ENCODE measurements around the gene PLEKHG2. TPM values are rescaled to one million over a fixed set of nuclear protein-coding genes. Genes with fewer than 3 reads are reported as not detected.

The PLEKHG2 gene
- total and polyA plus RNA-seq, 9 of the 15 experiments (the other 6 are each of a cell fraction or from before 2014, with no cell fraction given) = 0.98 to 45.7 (median 9.8) TPM

GRCh38 chr19:39390751-39391437 lies 21.6 kb upstream of the PLEKHG2 start, which contains the start of the genes MED29 and PAF1 (continued):
- TF ChIP-seq CUX1 (CRISPR knock-in tag; IDR thresholded peaks at IDR 0.05) = no peak
- no peak for TF ChIP-seq ZFP30 (CRISPR knock-in tag; IDR thresholded peaks at IDR 0.05; ENCODE audit: borderline replicate concordance)
- no peak for TF ChIP-seq RFX7 (CRISPR knock-in tag; IDR thresholded peaks at IDR 0.05)
- TF ChIP-seq ZNF76 (CRISPR knock-in tag; IDR thresholded peaks at IDR 0.05; ENCODE audit: borderline replicate concordance) = no peak
- TF ChIP-seq SMAD3 (CRISPR knock-in tag; conservative IDR thresholded peaks at IDR 0.05) = no peak
- peak; percentile 70 for TF ChIP-seq MAX (CRISPR knock-in tag; IDR thresholded peaks at IDR 0.05)
- no peak for TF ChIP-seq ARHGAP35 (IDR thresholded peaks at IDR 0.05; ENCODE audit: partially characterized antibody)
- no peak for TF ChIP-seq ILK (tag; IDR thresholded peaks at IDR 0.05; ENCODE audit: borderline replicate concordance, low read depth)
- no peak for TF ChIP-seq ZNF197 (CRISPR knock-in tag; IDR thresholded peaks at IDR 0.05; ENCODE audit: low read depth)
- TF ChIP-seq ZBTB49 (CRISPR knock-in tag; IDR thresholded peaks at IDR 0.05; ENCODE audit: borderline replicate concordance) = no peak; the same call in 1 of the 2 replicates
- no peak for TF ChIP-seq NR2C1 (IDR thresholded peaks at IDR 0.05)
- TF ChIP-seq NR2C1 (tag; IDR thresholded peaks at IDR 0.05) = peak; percentile 74
- TF ChIP-seq TRIM25 (IDR thresholded peaks at IDR 0.05; ENCODE audit: borderline replicate concordance) = no peak
- peak; percentile 77 for TF ChIP-seq TFAP4 (CRISPR knock-in tag; IDR thresholded peaks at IDR 0.05; ENCODE audit: borderline replicate concordance)
- no peak for TF ChIP-seq STAT5B (CRISPR knock-in tag; IDR thresholded peaks at IDR 0.05)
